Stimulated activated CD8-positive, alpha-beta memory T cell treated with anti-CD3 and anti-CD28 coated beads, Interleukin-7, amount 100 ng/mL, for 48 hours (primary cell): Measurements from ENCODE around the gene GTF2IRD1.
"Not testable (repeated sequence)": the region's sequence is repeated elsewhere in the genome, so short reads cannot be mapped to it uniquely, and the experiment has no call there.

ENCODE experiments used
- DNase-seq, 2 donors: peaks; one replicate each; pipeline ENCODE4 v3.0.0-alpha.2; 2020; ENCODE audit warnings: low read depth in 1 of 2; ENCODE audit errors: extremely low read depth in 1 of 2

Gene GTF2IRD1

GRCh38 chr7:74430409-74430808 lies 23.3 kb upstream of the GTF2IRD1 start:
- not testable (repeated sequence) for DNase-seq

GRCh38 chr7:74430961-74431466 lies 22.7 kb upstream of the GTF2IRD1 start:
- no peak for DNase-seq

GRCh38 chr7:74437291-74437571 lies 16.5 kb upstream of the GTF2IRD1 start:
- DNase-seq = not testable (repeated sequence)

GRCh38 chr7:74438327-74438726 lies 15.4 kb upstream of the GTF2IRD1 start:
- no peak for DNase-seq

GRCh38 chr7:74439541-74439940 lies 14.2 kb upstream of the GTF2IRD1 start:
- DNase-seq = no peak

GRCh38 chr7:74440143-74440542 lies 13.6 kb upstream of the GTF2IRD1 start:
- not testable (repeated sequence) for DNase-seq

- no peak for DNase-seq
Observed at GRCh38 chr7:74441801-74442200, 11.9 kb upstream of the GTF2IRD1 start.

- DNase-seq = no peak
Observed at GRCh38 chr7:74443543-74444247, 10.0 kb upstream of the GTF2IRD1 start.

- no peak for DNase-seq
Observed at GRCh38 chr7:74449144-74449543, 4.6 kb upstream of the GTF2IRD1 start.

GRCh38 chr7:74449809-74450397 lies 3.8 kb upstream of the GTF2IRD1 start:
- peak; percentile 11 to 43 for DNase-seq

- no peak for DNase-seq
Observed at GRCh38 chr7:74452748-74453321, 871 bp upstream of the GTF2IRD1 start.

GRCh38 chr7:74454021-74454924 lies 567 bp downstream of the GTF2IRD1 start:
- no peak for DNase-seq

GRCh38 chr7:74454925-74455288 lies 1.2 kb downstream of the GTF2IRD1 start:
- DNase-seq = no peak

GRCh38 chr7:74455291-74455804 lies 1.6 kb downstream of the GTF2IRD1 start:
- no peak for DNase-seq

GRCh38 chr7:74455928-74456327 lies 2.2 kb downstream of the GTF2IRD1 start:
- no peak for DNase-seq

GRCh38 chr7:74457007-74457406 lies 3.3 kb downstream of the GTF2IRD1 start:
- DNase-seq = no peak

GRCh38 chr7:74461970-74462706 lies 8.4 kb downstream of the GTF2IRD1 start:
- no peak for DNase-seq

GRCh38 chr7:74462707-74463100 lies 9.0 kb downstream of the GTF2IRD1 start:
- DNase-seq = no peak

- DNase-seq = no peak
Observed at GRCh38 chr7:74464931-74465886, 11.5 kb downstream of the GTF2IRD1 start.
